ENCODE measurements around the gene ERBB4. TPM values are rescaled to one million over a fixed set of nuclear protein-coding genes. Genes with fewer than 3 reads are reported as not detected.

Gene ERBB4
- total and polyA plus RNA-seq, 10 of the 15 experiments (the other 5 are each of a cell fraction or from before 2014, with no cell fraction given), result under 0.01 to 0.23 (median 0.01) TPM; not detected in 4

- TF ChIP-seq FOS (IDR thresholded peaks at IDR 0.05; ENCODE audit: borderline replicate concordance, extremely low read depth, insufficient read length) (no peak), TCF3 (IDR thresholded peaks at IDR 0.05; ENCODE audit: borderline replicate concordance, insufficient read depth, low read depth, low read length) (no peak), BCL11A (IDR thresholded peaks at IDR 0.05; ENCODE audit: low read depth, low read length) (no peak), NR2C2 (IDR thresholded peaks at IDR 0.05; ENCODE audit: borderline replicate concordance, control insufficient read depth, insufficient read length, low read depth) (no peak), ZNF384 (IDR thresholded peaks at IDR 0.05; ENCODE audit: borderline replicate concordance, low read depth, low read length) (no peak), RELA (IDR thresholded peaks at IDR 0.05; ENCODE audit: borderline replicate concordance, partially characterized antibody) (no peak), E2F8 (IDR thresholded peaks at IDR 0.05; ENCODE audit: low read depth, partially characterized antibody) (no peak), CREB1 (IDR thresholded peaks at IDR 0.05; ENCODE audit: low read depth) (no peak), SREBF1 (IDR thresholded peaks at IDR 0.05; ENCODE audit: low read length) (no peak), KAT2A (conservative IDR thresholded peaks at IDR 0.05; ENCODE audit: control insufficient read depth, low read depth, low read length) (no peak), ZBTB40 (IDR thresholded peaks at IDR 0.05; ENCODE audit: borderline replicate concordance) (no peak), ZZZ3 (IDR thresholded peaks at IDR 0.05; ENCODE audit: control insufficient read depth, insufficient read length, low read depth) (no peak), NBN (IDR thresholded peaks at IDR 0.05) (no peak)
Measured at GRCh38 chr2:211664321-211664720, 874.3 kb downstream of the ERBB4 start (continued).
